Neural progenitor cell (in vitro differentiated cells): ENCODE measurements around the gene MOB4. TPM values are rescaled to one million over a fixed set of nuclear protein-coding genes. Genes with fewer than 3 reads are reported as not detected.

Experiments
- DNase-seq: peaks from one replicate; pipeline ENCODE4 v3.0.0-alpha.2; 2016; ENCODE audit warnings: low spot score
- H2AFZ ChIP-seq: fragments of 200-600 bp; sonication (generic); replicated peaks from 2 replicates; pipeline ENCODE4 v1.6.1; 2016; ENCODE audit warnings: antibody characterized with exemption
- H3F3A ChIP-seq: fragments of 200-600 bp; sonication (generic); 2 replicates; pipeline ENCODE4 v1.6.1; 2016; ENCODE audit warnings: antibody characterized with exemption, low read depth
- H3K27ac ChIP-seq: fragments of 200-600 bp; sonication (generic); 2 replicates; pipeline ENCODE4 v1.5.1; 2016; ENCODE audit warnings: mild to moderate bottlenecking
- H3K27me3 ChIP-seq: fragments of 200-600 bp; sonication (generic); 2 replicates; pipeline ENCODE4 v1.6.1; 2016; ENCODE audit warnings: mild to moderate bottlenecking, moderate library complexity
- H3K36me3 ChIP-seq: fragments of 200-600 bp; sonication (generic); 2 replicates; pipeline ENCODE4 v1.5.1; 2016
- H3K4me1 ChIP-seq: fragments of 200-600 bp; sonication (generic); 2 replicates; pipeline ENCODE4 v1.6.1; 2016; ENCODE audit warnings: mixed run types
- H3K4me2 ChIP-seq: fragments of 200-600 bp; sonication (generic); 2 replicates; pipeline ENCODE4 v1.6.1; 2016
- H3K4me3 ChIP-seq: fragments of 200-600 bp; sonication (generic); 2 replicates; pipeline ENCODE4 v1.5.1; 2016
- H3K79me2 ChIP-seq: fragments of 200-600 bp; sonication (generic); 2 replicates; pipeline ENCODE4 v1.6.1; 2016; ENCODE audit warnings: low read depth
- H3K9ac ChIP-seq: fragments of 200-600 bp; sonication (generic); 2 replicates; pipeline ENCODE4 v1.6.1; 2016
- H3K9me3 ChIP-seq: fragments of 200-600 bp; sonication (generic); 2 replicates; pipeline ENCODE4 v1.5.1; 2016; ENCODE audit warnings: low read depth
- H4K20me1 ChIP-seq: fragments of 200-600 bp; sonication (generic); 2 replicates; pipeline ENCODE4 v1.6.1; 2016; ENCODE audit warnings: low read depth
- H3K27ac Mint-ChIP-seq: 3 replicates; pipeline ENCODE4 v1.8.0; 2021; ENCODE audit warnings: mixed read lengths
- H3K27me3 Mint-ChIP-seq: 2 replicates; pipeline ENCODE4 v1.8.0; 2022; ENCODE audit warnings: low read depth, mild to moderate bottlenecking, inconsistent platforms, moderate library complexity, mixed read lengths; ENCODE audit not compliant: insufficient read depth
- H3K36me3 Mint-ChIP-seq: 3 replicates; pipeline ENCODE4 v1.8.0; 2021; ENCODE audit warnings: mixed read lengths
- H3K4me1 Mint-ChIP-seq: 3 replicates; pipeline ENCODE4 v1.8.0; 2021; ENCODE audit warnings: mixed read lengths
- H3K4me3 Mint-ChIP-seq: 3 replicates; pipeline ENCODE4 v1.8.0; 2021; ENCODE audit warnings: mild to moderate bottlenecking, moderate library complexity, mixed read lengths
- H3K9me3 Mint-ChIP-seq: 3 replicates; pipeline ENCODE4 v1.8.0; 2020; ENCODE audit warnings: mixed read lengths
- EZH2 ChIP-seq: fragments of 200-600 bp; sonication (generic); IDR thresholded peaks from 2 replicates; pipeline ENCODE4 v1.6.1; 2017; ENCODE audit warnings: antibody characterized with exemption, mild to moderate bottlenecking, moderate library complexity
- EZH2phosphoT487 ChIP-seq: fragments of 200-600 bp; sonication (generic); IDR thresholded peaks from 2 replicates; pipeline ENCODE4 v1.6.1; 2017; ENCODE audit warnings: antibody characterized with exemption
- total RNA-seq: library from RNA; depleted of rRNA; stranded (reverse); fragments of >200 nt; gene quantifications from 2 replicates; pipeline ENCODE4 v1.2.3, GENCODE V29; 2015; ENCODE audit warnings: low replicate concordance
- TF ChIP-seq, protein P1 (sequence below): fragments of 200-600 bp; sonication (generic); IDR thresholded peaks from 2 replicates; pipeline ENCODE4 v1.5.1; 2017; ENCODE audit warnings: antibody characterized with exemption, mild to moderate bottlenecking

MOB4 gene
- total RNA-seq, 1 donor from 2014 or later, result 76.7 TPM

DNA sequence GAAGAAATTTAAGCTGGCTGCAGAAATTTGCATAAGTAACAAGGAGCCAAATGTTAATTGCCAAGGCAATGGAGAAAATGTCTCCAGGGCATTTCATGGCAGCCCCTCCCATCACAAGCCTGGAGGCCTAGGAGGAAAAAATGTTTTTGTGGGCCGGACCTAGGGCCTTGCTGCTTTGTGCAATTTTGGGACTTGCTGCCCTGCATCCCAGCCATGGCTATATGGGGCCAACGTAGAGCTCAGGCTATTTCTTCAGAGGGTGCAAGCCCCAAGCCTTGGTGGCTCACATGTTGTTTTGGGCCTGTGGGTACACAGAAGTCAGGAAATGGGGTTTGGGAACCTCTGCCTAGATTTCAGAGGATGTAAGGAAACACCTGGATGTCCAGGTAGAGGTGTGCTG is 57.7 kb downstream of the MOB4 start:
- H3K9ac ChIP-seq, result no peak overlapping the region
- H2AFZ ChIP-seq, result no peak overlapping the region
- no peaks in the 10 kb centered on the region for H3K9me3 ChIP-seq
- H3K4me3 Mint-ChIP-seq, result no peak overlapping the region
- H3K4me1 ChIP-seq, result no peaks in the 10 kb centered on the region
- no peaks in the 10 kb centered on the region for H4K20me1 ChIP-seq
- H3K36me3 ChIP-seq, result no peaks in the 10 kb centered on the region
- H3K27me3 ChIP-seq, result no peaks in the 10 kb centered on the region
- no peaks in the 10 kb centered on the region for H3F3A ChIP-seq
- peaks cover 43% of the 10 kb centered on the region for H3K36me3 Mint-ChIP-seq
- DNase-seq, result no peak
- TF ChIP-seq EZH2, result no peak
- TF ChIP-seq, protein P1, sequence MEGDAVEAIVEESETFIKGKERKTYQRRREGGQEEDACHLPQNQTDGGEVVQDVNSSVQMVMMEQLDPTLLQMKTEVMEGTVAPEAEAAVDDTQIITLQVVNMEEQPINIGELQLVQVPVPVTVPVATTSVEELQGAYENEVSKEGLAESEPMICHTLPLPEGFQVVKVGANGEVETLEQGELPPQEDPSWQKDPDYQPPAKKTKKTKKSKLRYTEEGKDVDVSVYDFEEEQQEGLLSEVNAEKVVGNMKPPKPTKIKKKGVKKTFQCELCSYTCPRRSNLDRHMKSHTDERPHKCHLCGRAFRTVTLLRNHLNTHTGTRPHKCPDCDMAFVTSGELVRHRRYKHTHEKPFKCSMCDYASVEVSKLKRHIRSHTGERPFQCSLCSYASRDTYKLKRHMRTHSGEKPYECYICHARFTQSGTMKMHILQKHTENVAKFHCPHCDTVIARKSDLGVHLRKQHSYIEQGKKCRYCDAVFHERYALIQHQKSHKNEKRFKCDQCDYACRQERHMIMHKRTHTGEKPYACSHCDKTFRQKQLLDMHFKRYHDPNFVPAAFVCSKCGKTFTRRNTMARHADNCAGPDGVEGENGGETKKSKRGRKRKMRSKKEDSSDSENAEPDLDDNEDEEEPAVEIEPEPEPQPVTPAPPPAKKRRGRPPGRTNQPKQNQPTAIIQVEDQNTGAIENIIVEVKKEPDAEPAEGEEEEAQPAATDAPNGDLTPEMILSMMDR, result no peak
- TF ChIP-seq EZH2phosphoT487, result no peak
- no peaks in the 10 kb centered on the region for H3K79me2 ChIP-seq
- H3K27ac Mint-ChIP-seq, result no peak overlapping the region
- peaks cover 2% of the 10 kb centered on the region for H3K27me3 Mint-ChIP-seq
- H3K4me3 ChIP-seq, result no peak overlapping the region
- no peaks in the 10 kb centered on the region for H3K4me1 Mint-ChIP-seq
- peaks cover 30% of the 10 kb centered on the region for H3K9me3 Mint-ChIP-seq
- no peak overlapping the region for H3K27ac ChIP-seq
- no peak overlapping the region for H3K4me2 ChIP-seq

DNA sequence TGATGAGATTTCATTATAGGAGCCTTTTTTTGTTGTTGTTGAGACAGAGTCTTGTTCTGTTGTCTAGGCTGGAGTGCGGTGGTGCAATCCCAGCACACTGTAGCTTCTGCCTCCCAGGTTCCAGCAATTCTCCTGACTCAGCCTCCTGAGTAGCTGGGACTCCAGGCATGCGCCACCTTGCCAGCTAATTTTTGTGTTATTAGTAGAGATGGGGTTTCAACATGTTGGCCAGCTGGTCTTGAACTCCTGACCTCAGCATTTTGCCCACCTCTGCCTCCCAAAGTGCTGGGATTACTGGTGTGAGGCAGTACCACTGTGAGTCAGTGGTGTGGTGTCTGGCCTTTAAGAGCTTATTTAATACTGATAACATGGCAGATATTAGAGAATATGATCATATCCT is 60.1 kb downstream of the MOB4 start:
- no peak overlapping the region for H3K4me3 Mint-ChIP-seq
- DNase-seq, result no peak
- H3K27me3 Mint-ChIP-seq, result peaks cover 2% of the 10 kb centered on the region
- TF ChIP-seq, protein P1, result no peak
- TF ChIP-seq EZH2phosphoT487 (no peak), EZH2 (no peak)
- H3K27ac Mint-ChIP-seq, result no peak overlapping the region
- no peaks in the 10 kb centered on the region for H3K4me1 Mint-ChIP-seq
- no peaks in the 10 kb centered on the region for H3K27me3 ChIP-seq
- no peaks in the 10 kb centered on the region for H4K20me1 ChIP-seq
- peaks cover 38% of the 10 kb centered on the region for H3K36me3 Mint-ChIP-seq
- H3K9ac ChIP-seq, result no peak overlapping the region
- H3K36me3 ChIP-seq, result no peaks in the 10 kb centered on the region
- no peak overlapping the region for H2AFZ ChIP-seq
- H3K79me2 ChIP-seq, result no peaks in the 10 kb centered on the region
- no peak overlapping the region for H3K4me3 ChIP-seq
- H3K27ac ChIP-seq, result no peak overlapping the region
- no peak overlapping the region for H3K4me2 ChIP-seq
- peaks cover 30% of the 10 kb centered on the region for H3K9me3 Mint-ChIP-seq
- no peaks in the 10 kb centered on the region for H3F3A ChIP-seq
- H3K9me3 ChIP-seq, result no peaks in the 10 kb centered on the region
- H3K4me1 ChIP-seq, result no peaks in the 10 kb centered on the region

- Histone ChIP-seq H3K27ac (no peak overlapping the region), H3K27me3 (no peaks in the 10 kb centered on the region), H2AFZ (no peak overlapping the region), H3K4me1 (no peaks in the 10 kb centered on the region), H3K36me3 (no peaks in the 10 kb centered on the region), H3K9me3 (no peaks in the 10 kb centered on the region), H3F3A (no peaks in the 10 kb centered on the region), H3K9ac (no peak overlapping the region), H3K79me2 (no peaks in the 10 kb centered on the region), H3K4me3 (no peak overlapping the region), H4K20me1 (no peaks in the 10 kb centered on the region), H3K4me2 (no peak overlapping the region)
- H3K27ac Mint-ChIP-seq, result no peak overlapping the region
- no peak for DNase-seq
- H3K27me3 Mint-ChIP-seq, result peaks cover 2% of the 10 kb centered on the region
- H3K4me1 Mint-ChIP-seq, result no peaks in the 10 kb centered on the region
- TF ChIP-seq EZH2 (no peak), EZH2phosphoT487 (no peak)
- TF ChIP-seq, protein P1, result no peak
- H3K9me3 Mint-ChIP-seq, result peaks cover 30% of the 10 kb centered on the region
- peaks cover 38% of the 10 kb centered on the region for H3K36me3 Mint-ChIP-seq
- H3K4me3 Mint-ChIP-seq, result no peak overlapping the region
These were observed 60.8 kb downstream of the MOB4 start for GRCh38 chr2:197576631-197577030.
